IPS-18c (cell line): ENCODE measurements around the gene OR5C1.

ENCODE experiments used
- H3K4me3 ChIP-seq: 2 replicates; pipeline ENCODE4 v1.7.0; 2013; ENCODE audit warnings: low read depth, mild to moderate bottlenecking, low read length, moderate library complexity; ENCODE audit not compliant: insufficient read depth
- H3K9me3 ChIP-seq: one replicate; pipeline ENCODE4 v1.6.1; 2013; ENCODE audit warnings: mild to moderate bottlenecking, low read length, moderate library complexity; ENCODE audit not compliant: control insufficient read depth, insufficient read depth

The OR5C1 gene

DNA sequence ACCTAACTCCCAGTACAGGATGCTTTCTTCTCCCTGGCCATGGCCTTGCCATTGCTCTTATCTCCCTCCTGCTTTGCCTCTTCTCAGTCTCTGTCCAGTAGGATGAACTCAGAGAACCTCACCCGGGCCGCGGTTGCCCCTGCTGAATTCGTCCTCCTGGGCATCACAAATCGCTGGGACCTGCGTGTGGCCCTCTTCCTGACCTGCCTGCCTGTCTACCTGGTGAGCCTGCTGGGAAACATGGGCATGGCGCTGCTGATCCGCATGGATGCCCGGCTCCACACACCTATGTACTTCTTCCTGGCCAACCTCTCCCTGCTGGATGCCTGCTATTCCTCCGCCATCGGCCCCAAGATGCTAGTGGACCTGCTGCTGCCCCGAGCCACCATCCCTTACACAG, at the start of gene OR5C1:
Gene OR5C1 (plus strand): TSS at position 103 of the 400 bp plus-strand sequence. CDS start 0 bp downstream, at position 103.
- peaks cover 3% of the 10 kb centered on the region for H3K9me3 ChIP-seq
- H3K4me3 ChIP-seq, result no peak within 1 kb of the TSS

DNA sequence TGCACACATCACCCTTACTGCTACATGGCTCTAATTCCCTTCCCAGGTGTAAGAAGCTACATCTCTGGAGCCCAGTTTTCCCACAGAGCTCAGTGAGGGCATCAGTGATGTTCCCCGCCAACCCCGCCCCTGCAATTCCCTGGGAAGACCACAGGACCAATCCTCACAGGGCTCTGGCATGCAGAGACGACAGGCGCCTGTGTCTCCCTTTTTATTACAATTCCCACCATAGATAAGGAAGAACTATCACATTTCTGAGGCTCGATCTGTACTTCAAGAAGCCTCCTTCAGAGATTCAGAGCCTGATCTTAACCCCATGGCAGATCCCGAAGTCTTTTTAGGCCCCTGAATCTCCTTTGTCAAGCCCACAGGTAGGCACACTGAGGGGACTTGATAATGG, 46.7 kb upstream of the OR5C1 start, which contains the start of gene OR1L6:
Gene OR1L6 (plus strand): TSS at position 301 of the 400 bp plus-strand sequence. CDS start 7,545 bp downstream, outside the sequence.
- H3K4me3 ChIP-seq, result no peak within 1 kb of the TSS
- peaks cover 2% of the 10 kb centered on the region for H3K9me3 ChIP-seq

DNA sequence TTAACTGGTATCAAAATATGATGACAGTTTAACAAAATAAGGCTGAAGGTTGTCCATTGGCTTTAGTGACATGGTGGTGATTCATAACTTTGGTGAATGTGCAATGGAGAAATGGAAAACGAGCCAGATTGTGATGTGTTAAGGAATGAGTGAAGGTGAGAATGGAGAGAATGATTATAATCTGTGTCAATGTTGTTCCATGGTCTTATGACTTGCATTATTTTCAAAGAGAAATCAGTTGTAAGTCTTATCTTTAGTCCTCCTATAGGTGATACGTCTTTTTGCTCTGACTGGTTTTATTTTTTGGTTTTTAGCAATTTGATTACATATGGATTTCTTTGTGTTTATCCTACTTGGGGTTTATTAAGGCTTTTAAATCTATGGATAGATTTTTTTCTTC, 33.9 kb upstream of the OR5C1 start:
- peaks cover 3% of the 10 kb centered on the region for H3K9me3 ChIP-seq

DNA sequence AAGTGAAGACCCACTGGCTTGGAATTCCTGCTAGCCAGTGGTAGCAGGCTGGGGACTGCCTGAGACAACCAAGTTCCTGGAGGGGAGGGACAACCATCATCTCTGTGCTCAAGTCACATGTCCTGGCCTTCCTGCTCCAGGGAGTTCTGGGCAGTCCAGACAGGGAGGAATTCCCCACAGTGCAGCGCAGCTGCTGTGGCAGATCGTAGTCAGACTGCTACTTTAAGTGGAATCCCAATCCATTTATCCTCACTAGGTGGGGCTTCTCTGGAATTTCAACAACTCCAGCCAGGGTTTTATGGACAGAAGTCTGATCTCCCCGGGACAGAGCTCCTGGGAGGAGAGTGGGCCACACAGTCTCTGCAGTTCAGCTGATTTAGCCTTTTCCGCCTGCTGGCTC, 20.9 kb upstream of the OR5C1 start:
- Histone ChIP-seq H3K9me3 (no peaks in the 10 kb centered on the region), H3K4me3 (no peak overlapping the region)

More for the DNA sequence above, 33.9 kb upstream of the OR5C1 start:
- no peak overlapping the region for H3K4me3 ChIP-seq

DNA sequence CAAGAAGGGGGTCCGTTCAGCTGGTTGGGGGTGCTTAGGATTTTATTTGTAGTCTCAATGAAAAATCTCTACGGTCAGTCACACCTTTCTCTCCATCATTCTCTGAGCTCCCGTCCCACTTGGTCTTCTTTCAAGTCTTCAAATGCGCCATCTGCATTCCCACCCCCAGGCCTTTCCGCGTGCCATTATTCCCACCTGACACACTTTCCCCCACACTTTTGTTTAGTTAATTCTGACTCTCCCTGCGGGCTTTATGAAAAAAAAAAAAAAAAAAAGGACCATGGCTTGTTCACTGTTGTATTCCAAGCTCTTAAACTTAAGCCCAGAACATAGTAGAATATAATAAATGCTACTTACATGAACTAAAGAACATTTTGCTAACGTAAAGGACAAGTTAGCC, 11.7 kb upstream of the OR5C1 start:
- no peaks in the 10 kb centered on the region for H3K9me3 ChIP-seq
- no peak overlapping the region for H3K4me3 ChIP-seq

DNA sequence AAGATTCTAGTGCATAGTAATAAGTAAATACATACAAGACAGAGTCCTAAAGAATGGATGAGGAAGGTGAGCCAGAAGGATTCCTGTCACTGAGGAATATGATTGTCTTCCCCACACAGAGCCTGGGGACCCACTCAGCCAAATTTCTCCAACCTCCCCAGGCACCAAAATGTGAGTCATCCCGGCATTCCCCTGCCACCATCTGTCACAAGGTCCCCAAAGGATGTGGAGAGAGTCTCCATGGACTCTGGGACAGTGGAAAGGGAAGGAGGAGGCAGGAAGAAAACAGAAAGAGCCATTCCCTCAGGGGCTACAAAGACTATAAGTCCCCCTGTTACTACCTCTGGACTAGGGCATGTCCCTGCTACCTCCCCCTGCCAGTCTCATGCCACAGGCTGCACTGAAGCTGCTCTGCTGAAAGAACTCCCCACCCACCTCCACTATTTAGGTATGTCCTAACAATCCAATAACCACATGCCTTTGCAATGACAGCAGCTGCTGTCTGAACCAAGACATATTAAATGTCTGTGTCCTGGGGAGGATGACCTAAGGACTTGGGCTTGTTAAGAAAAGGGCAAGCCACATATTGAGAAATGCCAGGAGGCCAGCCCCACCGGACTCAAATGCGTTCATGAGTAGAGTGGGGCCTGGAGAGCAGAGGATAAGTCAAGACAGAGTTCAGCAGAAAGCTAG, 10.7 kb upstream of the OR5C1 start:
- Histone ChIP-seq H3K9me3 (no peaks in the 10 kb centered on the region), H3K4me3 (no peak overlapping the region)

DNA sequence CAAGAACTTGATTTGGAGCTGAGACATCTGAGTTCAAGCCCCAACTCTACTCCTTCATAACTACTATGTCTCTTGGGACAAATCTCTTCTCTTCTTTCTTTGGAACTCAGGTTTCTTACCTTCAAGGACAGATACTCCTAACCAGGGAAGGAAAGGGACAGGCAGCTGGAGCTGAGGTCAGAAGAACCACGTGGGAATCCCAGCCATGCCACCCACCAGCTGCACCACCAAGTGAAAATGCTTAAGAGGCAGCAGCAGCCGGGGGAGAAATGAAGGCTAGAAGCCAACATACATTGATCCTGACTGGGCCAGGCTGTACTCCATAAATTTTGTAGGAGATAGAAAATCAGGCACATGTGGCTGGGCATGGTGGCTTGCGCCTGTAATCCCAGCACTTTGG, 9.6 kb upstream of the OR5C1 start:
- no peak overlapping the region for H3K4me3 ChIP-seq

DNA sequence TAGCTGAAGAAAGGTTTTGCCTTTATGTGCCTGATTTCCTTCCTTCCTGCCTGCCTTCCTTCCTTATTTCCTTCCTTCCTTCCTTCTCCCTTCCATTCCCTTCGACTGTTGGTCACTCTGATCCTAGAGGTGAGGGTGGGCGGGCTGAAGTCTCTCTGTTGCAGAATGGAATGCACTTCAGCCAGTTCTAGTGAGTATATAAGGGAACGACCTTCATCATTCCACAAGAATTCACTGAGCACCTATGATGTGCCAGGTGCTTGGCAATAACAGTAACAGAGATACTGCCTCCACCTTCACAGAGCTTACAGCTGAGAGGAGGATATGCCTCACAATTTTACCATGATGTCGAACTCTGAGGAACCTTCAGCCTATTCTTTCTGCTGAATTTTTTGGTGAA, 8.7 kb upstream of the OR5C1 start:
- no peak overlapping the region for H3K4me3 ChIP-seq

More for the DNA sequence above, 9.6 kb upstream of the OR5C1 start:
- no peaks in the 10 kb centered on the region for H3K9me3 ChIP-seq

DNA sequence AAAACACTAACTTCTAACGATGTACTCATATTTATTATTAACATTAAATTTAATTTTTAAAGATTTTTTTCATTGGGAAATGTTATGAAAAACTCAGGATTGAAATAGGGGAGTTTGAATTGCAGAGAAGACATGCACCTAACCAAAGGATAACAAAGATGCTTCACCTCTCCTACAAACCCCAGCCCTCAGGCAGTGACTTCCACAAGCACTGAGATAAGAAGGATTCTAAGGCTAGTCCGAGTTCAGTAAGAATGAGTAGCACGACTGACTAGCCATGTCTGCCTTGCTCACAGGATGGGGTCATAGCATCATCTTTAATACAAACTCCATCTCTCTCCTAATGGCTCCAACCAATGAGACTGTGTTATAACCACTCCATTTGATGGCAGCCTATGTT, 7.1 kb upstream of the OR5C1 start:
- H3K4me3 ChIP-seq, result no peak overlapping the region
- no peaks in the 10 kb centered on the region for H3K9me3 ChIP-seq

More for the DNA sequence above, 8.7 kb upstream of the OR5C1 start:
- H3K9me3 ChIP-seq, result no peaks in the 10 kb centered on the region

DNA sequence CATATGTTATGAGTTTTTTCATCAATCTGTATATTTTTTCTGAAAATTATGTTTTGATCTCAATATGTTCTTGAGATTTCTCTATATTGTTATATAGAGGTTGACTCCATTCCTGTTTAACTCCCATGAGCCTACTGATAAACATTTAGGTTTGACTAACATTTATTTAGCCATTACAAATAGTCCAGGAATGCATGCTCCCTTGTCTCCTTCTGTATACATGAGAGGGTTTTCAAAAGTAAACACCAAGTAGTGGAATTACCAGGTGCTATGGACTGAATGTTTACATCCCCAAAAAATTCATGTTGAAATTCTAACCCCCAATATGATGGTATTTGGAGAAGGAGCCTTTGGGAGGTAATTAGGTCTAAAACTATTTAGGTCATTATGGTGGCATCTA, 3.5 kb upstream of the OR5C1 start:
- H3K9me3 ChIP-seq, result no peaks in the 10 kb centered on the region

DNA sequence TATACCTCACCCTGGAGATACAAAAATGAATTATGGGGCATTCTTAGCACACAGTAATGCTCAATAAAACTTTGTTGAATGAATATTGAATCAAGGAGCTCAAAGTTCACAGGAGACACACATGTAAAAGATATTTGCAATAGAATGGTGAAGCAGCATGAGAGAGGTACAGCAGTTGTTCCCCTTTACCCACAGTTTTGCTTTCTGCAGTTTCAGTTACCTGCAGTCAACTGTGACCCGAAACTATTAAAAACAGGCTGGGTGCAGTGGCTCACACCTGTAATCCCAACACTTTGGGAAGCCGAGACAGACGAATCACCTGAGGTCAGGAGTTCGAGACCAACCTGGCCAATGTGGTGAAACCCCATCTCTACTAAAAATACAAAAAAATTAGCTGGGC, 2.4 kb upstream of the OR5C1 start:
- Histone ChIP-seq H3K9me3 (no peaks in the 10 kb centered on the region), H3K4me3 (no peak overlapping the region)

More for the DNA sequence above, 3.5 kb upstream of the OR5C1 start:
- no peak overlapping the region for H3K4me3 ChIP-seq

DNA sequence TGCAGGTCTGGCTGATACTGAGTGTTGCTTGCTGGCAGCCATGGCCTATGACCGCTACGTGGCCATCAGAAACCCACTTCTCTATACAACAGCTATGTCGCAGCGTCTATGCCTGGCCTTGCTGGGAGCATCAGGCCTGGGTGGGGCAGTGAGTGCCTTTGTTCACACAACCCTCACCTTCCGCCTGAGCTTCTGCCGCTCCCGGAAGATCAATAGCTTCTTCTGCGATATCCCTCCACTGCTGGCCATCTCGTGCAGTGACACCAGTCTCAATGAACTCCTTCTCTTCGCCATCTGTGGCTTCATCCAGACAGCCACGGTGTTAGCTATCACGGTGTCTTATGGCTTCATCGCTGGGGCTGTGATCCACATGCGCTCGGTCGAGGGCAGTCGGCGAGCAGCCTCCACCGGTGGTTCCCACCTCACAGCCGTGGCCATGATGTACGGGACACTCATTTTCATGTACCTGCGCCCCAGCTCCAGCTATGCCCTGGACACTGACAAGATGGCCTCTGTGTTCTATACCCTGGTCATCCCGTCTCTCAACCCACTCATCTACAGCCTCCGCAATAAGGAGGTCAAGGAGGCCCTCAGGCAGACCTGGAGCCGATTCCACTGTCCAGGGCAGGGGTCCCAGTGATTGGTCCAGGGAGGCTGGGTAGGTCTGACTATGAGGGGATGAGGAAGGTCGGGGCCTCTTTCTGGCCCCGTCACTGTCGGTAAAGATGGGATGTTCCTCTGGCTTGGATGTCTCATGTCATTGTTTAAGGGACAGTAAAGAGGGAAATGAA, 718 bp downstream of the OR5C1 start:
- H3K9me3 ChIP-seq, result peaks cover 3% of the 10 kb centered on the region

DNA sequence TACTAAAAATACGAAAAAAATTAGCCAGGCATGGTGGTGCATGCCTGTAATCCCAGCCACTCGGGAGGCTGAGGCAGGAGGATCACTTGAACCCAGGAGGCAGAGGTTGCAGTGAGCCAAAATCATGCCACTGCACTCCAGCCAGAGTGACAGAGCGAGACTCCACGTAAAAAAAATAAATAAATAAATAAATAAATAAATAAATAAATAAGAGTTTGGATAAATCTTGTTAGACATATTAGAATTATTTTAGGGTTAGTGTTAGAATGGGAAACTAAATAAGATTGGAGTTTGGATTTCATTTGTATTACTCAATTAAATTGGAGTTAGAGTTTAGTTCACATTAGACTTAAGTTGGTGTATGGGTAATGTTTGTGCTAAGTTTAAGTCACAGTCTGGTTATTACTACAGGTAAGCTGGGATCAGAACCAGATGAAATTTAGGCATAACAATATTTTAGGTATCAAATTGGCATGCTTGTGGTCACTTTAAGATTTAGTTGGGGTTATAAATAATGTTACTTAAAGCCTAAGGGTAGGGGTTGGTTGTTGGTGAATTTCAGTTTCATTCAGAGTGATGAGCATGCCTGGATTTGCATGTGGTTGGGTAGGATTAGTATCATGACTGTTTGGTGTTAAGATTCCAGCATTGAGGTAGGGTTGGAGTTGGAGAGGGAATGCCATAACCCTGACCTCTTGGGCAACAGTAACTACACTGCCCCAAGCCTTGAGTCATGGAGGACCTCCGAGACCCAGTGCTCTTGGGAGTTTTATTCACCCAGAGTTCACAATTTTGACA, 3.3 kb downstream of the OR5C1 start:
- no peak overlapping the region for H3K4me3 ChIP-seq

More for the DNA sequence above, 718 bp downstream of the OR5C1 start:
- H3K4me3 ChIP-seq, result no peak overlapping the region

DNA sequence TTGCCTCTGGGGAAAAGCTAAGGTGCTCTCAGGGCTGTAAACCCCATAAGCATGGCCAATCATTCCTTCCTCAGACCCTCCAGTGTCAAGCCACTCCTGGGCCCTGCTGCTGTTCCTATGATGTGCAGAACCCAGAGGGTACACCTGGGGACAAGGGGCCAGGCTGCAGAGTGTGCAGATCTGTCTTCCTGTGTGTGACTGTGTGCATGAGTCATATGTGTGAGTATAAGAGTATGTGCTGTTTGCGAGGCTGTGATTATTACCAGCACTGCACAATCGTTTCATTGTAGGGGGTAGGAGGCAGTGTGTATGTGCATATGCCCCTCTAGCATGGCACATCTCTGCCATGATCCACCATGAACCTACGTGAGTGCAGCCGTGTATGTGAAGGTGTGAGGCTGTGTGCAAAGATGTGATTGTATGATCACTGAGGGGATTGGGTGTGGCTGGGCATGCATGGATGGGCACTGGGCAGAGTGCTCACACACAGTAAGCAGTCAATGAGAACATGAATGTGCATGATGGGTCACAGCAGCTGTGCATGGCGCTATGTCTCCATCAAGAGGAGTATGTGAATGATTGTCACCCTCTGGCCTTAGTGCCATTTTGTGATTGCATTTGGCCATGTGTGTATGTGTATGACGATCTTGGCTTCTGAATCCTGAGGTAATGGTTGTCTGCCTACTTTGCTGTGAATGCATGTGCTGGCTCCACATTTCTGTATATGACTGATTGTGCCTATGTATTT, 8.8 kb downstream of the OR5C1 start:
- Histone ChIP-seq H3K9me3 (peaks cover 3% of the 10 kb centered on the region), H3K4me3 (no peak overlapping the region)

More for the DNA sequence above, 3.3 kb downstream of the OR5C1 start:
- peaks cover 3% of the 10 kb centered on the region for H3K9me3 ChIP-seq

DNA sequence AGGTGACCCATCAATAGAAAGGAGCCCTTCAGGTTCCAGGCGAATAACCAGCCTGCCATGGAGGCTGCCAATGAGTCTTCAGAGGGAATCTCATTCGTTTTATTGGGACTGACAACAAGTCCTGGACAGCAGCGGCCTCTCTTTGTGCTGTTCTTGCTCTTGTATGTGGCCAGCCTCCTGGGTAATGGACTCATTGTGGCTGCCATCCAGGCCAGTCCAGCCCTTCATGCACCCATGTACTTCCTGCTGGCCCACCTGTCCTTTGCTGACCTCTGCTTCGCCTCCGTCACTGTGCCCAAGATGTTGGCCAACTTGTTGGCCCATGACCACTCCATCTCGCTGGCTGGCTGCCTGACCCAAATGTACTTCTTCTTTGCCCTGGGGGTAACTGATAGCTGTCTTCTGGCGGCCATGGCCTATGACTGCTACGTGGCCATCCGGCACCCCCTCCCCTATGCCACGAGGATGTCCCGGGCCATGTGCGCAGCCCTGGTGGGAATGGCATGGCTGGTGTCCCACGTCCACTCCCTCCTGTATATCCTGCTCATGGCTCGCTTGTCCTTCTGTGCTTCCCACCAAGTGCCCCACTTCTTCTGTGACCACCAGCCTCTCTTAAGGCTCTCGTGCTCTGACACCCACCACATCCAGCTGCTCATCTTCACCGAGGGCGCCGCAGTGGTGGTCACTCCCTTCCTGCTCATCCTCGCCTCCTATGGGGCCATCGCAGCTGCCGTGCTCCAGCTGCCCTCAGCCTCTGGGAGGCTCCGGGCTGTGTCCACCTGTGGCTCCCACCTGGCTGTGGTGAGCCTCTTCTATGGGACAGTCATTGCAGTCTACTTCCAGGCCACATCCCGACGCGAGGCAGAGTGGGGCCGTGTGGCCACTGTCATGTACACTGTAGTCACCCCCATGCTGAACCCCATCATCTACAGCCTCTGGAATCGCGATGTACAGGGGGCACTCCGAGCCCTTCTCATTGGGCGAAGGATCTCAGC, 11.6 kb downstream of the OR5C1 start, which contains the start of gene OR1K1:
Gene OR1K1 (plus strand): TSS at position 58 of the 995 bp plus-strand sequence. CDS start 0 bp downstream, at position 58.
- Histone ChIP-seq H3K4me3 (no peak within 1 kb of the TSS), H3K9me3 (peaks cover 3% of the 10 kb centered on the region)

DNA sequence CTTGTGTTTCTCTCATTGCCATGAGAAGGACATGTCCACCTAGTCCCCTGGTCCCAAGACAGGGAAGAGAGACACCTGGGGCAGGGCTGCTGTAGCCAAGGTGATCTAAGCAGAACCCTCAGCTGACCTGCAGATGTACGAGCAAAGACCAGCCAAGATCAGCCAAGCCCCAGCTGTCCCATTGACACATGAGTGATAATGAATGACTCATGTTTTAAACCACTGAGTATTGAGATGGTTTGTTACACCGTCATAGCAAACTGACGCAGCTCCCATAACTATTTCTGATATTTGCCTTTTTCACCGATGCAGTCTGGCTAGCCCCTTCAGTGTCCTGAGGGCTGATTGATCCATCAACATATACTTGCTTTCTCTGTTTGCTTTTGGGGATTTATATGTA, 17.9 kb downstream of the OR5C1 start:
- Histone ChIP-seq H3K4me3 (no peak overlapping the region), H3K9me3 (peaks cover 3% of the 10 kb centered on the region)
